Measurements from ENCODE around the gene FAM72B. TPM values are rescaled to one million over a fixed set of nuclear protein-coding genes. Genes with fewer than 3 reads are reported as not detected.
"Not testable (repeated sequence)": the region's sequence is repeated elsewhere in the genome, so short reads cannot be mapped to it uniquely, and the experiment has no call there.

Gene FAM72B
- total RNA-seq, 1 experiment from 2014 or later, result 8.1 TPM

- not testable (repeated sequence) for H3K9me3 ChIP-seq, H3K36me3 ChIP-seq, H3K27me3 ChIP-seq, DNase-seq, H3K4me3 ChIP-seq
Observed at GRCh38 chr1:121205786-121206711, 21.9 kb upstream of the FAM72B start.

GRCh38 chr1:121202986-121203385, 18.8 kb upstream of the FAM72B start:
- H3K9me3 ChIP-seq, H3K27me3 ChIP-seq, DNase-seq, H3K4me3 ChIP-seq, H3K36me3 ChIP-seq: not testable (repeated sequence)

- H3K4me3 ChIP-seq, H3K36me3 ChIP-seq, H3K9me3 ChIP-seq, H3K27me3 ChIP-seq, DNase-seq: not testable (repeated sequence)
Observed at GRCh38 chr1:121200985-121201981, 17.1 kb upstream of the FAM72B start.

- H3K27me3 ChIP-seq, H3K36me3 ChIP-seq, DNase-seq, H3K4me3 ChIP-seq, H3K9me3 ChIP-seq: not testable (repeated sequence)
Observed at GRCh38 chr1:121200232-121200631, 16.1 kb upstream of the FAM72B start.

GRCh38 chr1:121199763-121200162, 15.6 kb upstream of the FAM72B start:
- H3K36me3 ChIP-seq, DNase-seq, H3K27me3 ChIP-seq, H3K9me3 ChIP-seq, H3K4me3 ChIP-seq: not testable (repeated sequence)

GRCh38 chr1:121197095-121197882, 13.1 kb upstream of the FAM72B start:
- H3K36me3 ChIP-seq, H3K27me3 ChIP-seq, H3K4me3 ChIP-seq, H3K9me3 ChIP-seq, DNase-seq: not testable (repeated sequence)

GRCh38 chr1:121192512-121192911, 8.4 kb upstream of the FAM72B start:
- DNase-seq, H3K9me3 ChIP-seq, H3K27me3 ChIP-seq, H3K36me3 ChIP-seq, H3K4me3 ChIP-seq: not testable (repeated sequence)

- not testable (repeated sequence) for DNase-seq, H3K27me3 ChIP-seq, H3K36me3 ChIP-seq, H3K9me3 ChIP-seq, H3K4me3 ChIP-seq
Observed at GRCh38 chr1:121187914-121188313, 3.8 kb upstream of the FAM72B start.

GRCh38 chr1:121186191-121186590, 2.1 kb upstream of the FAM72B start:
- not testable (repeated sequence) for H3K27me3 ChIP-seq, H3K36me3 ChIP-seq, H3K9me3 ChIP-seq
- peak overlapping the region; percentile 43 for H3K4me3 ChIP-seq
- DNase-seq, result peak; percentile 67

- not testable (repeated sequence) for H3K36me3 ChIP-seq, H3K9me3 ChIP-seq, H3K27me3 ChIP-seq
- DNase-seq, result peak; percentile 59
- H3K4me3 ChIP-seq, result peak overlapping the region; percentile 56
Observed at GRCh38 chr1:121185140-121185708, 1.1 kb upstream of the FAM72B start.

GRCh38 chr1:121183867-121184266, 273 bp downstream of the FAM72B start:
- DNase-seq, result peak; percentile 59
- H3K27me3 ChIP-seq, H3K4me3 ChIP-seq, H3K36me3 ChIP-seq, H3K9me3 ChIP-seq: not testable (repeated sequence)

GRCh38 chr1:121178197-121178596, 5.9 kb downstream of the FAM72B start:
- not testable (repeated sequence) for DNase-seq, H3K36me3 ChIP-seq, H3K27me3 ChIP-seq, H3K4me3 ChIP-seq, H3K9me3 ChIP-seq

- not testable (repeated sequence) for DNase-seq, H3K9me3 ChIP-seq, H3K4me3 ChIP-seq, H3K36me3 ChIP-seq, H3K27me3 ChIP-seq
Observed at GRCh38 chr1:121176649-121177048, 7.5 kb downstream of the FAM72B start.

- H3K27me3 ChIP-seq, H3K36me3 ChIP-seq, DNase-seq, H3K9me3 ChIP-seq, H3K4me3 ChIP-seq: not testable (repeated sequence)
Observed at GRCh38 chr1:121168152-121168668, 15.9 kb downstream of the FAM72B start.

- not testable (repeated sequence) for H3K36me3 ChIP-seq, H3K9me3 ChIP-seq, H3K27me3 ChIP-seq, DNase-seq, H3K4me3 ChIP-seq
Observed at GRCh38 chr1:121167225-121167738, 16.9 kb downstream of the FAM72B start.

- DNase-seq, H3K36me3 ChIP-seq, H3K9me3 ChIP-seq, H3K4me3 ChIP-seq, H3K27me3 ChIP-seq: not testable (repeated sequence)
Observed at GRCh38 chr1:121165296-121165695, 18.8 kb downstream of the FAM72B start.

Data from MG63 (cell line).